ENCODE results near the gene KIF5C. TPM values are rescaled to one million over a fixed set of nuclear protein-coding genes. Genes with fewer than 3 reads are reported as not detected.

Gene KIF5C
- total RNA-seq, 6 donors from 2014 or later = 0.44 to 1.6 (median 0.85) TPM

- no peak for ATAC-seq (ENCODE audit: low FRiP score in 2 of 2)
- peaks cover 0 to 10% (median 2%) of the 10 kb centered on the region in 4 donors for H3K9me3 ChIP-seq
- no peaks in the 10 kb centered on the region for H3K27me3 ChIP-seq
- H3K4me3 ChIP-seq = no peak overlapping the region
- H3K27ac ChIP-seq = no peak overlapping the region
- H3K36me3 ChIP-seq = no peaks in the 10 kb centered on the region
- WGBS, 2 donors = 87 to 90% methylated on average over 2 of the region's 2 CpGs
- TF ChIP-seq, protein P1, sequence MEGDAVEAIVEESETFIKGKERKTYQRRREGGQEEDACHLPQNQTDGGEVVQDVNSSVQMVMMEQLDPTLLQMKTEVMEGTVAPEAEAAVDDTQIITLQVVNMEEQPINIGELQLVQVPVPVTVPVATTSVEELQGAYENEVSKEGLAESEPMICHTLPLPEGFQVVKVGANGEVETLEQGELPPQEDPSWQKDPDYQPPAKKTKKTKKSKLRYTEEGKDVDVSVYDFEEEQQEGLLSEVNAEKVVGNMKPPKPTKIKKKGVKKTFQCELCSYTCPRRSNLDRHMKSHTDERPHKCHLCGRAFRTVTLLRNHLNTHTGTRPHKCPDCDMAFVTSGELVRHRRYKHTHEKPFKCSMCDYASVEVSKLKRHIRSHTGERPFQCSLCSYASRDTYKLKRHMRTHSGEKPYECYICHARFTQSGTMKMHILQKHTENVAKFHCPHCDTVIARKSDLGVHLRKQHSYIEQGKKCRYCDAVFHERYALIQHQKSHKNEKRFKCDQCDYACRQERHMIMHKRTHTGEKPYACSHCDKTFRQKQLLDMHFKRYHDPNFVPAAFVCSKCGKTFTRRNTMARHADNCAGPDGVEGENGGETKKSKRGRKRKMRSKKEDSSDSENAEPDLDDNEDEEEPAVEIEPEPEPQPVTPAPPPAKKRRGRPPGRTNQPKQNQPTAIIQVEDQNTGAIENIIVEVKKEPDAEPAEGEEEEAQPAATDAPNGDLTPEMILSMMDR (IDR thresholded peaks at IDR 0.05) = no peak
- TF ChIP-seq EP300 (IDR thresholded peaks at IDR 0.05) (no peak), POLR2AphosphoS5 (IDR thresholded peaks at IDR 0.05) (no peak), POLR2A (IDR thresholded peaks at IDR 0.05) (no peak)
- no peak for DNase-seq
- no peaks in the 10 kb centered on the region for H3K4me1 ChIP-seq
These were observed 172.1 kb downstream of the KIF5C start for GRCh38 chr2:149047118-149047517.

DNA sequence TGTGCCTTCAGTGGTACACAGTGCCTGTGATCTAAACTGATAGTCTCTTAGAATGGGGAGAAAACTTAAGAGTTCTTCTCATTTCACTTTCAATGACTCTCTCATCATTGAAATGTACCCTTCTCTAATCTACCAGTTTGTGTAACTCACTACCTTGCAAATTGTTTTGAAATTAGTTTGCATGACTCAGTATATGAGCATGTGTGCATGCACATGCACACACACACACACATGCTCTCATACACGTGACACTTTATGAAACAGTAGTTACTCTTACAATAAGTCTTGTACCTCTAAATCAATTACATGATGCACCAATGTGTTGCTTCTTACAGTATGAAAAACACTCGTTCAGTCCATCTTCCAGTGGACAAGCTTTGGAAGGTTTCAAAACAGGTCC is 174.1 kb downstream of the KIF5C start:
- no peaks in the 10 kb centered on the region for H3K27me3 ChIP-seq
- H3K4me3 ChIP-seq = no peak overlapping the region
- DNase-seq = no peak
- TF ChIP-seq POLR2AphosphoS5 (IDR thresholded peaks at IDR 0.05) (no peak), EP300 (IDR thresholded peaks at IDR 0.05) (no peak), POLR2A (IDR thresholded peaks at IDR 0.05) (no peak)
- TF ChIP-seq, protein P1 (IDR thresholded peaks at IDR 0.05) = no peak
- H3K9me3 ChIP-seq = peaks cover 0 to 10% (median 2%) of the 10 kb centered on the region in 4 donors
- no peaks in the 10 kb centered on the region for H3K4me1 ChIP-seq
- no peak overlapping the region for H3K27ac ChIP-seq
- H3K36me3 ChIP-seq = no peaks in the 10 kb centered on the region
- no peak for ATAC-seq (ENCODE audit: low FRiP score in 2 of 2)
- WGBS, 2 donors = 95 to 100% methylated on average over 2 of the region's 2 CpGs

- peak in 1 of 2 donors; percentile 89 for ATAC-seq (ENCODE audit: low FRiP score in 2 of 2)
- Histone ChIP-seq H3K27me3 (no peaks in the 10 kb centered on the region), H3K36me3 (no peaks in the 10 kb centered on the region), H3K4me1 (no peaks in the 10 kb centered on the region), H3K9me3 (peaks cover 0 to 10% (median 2%) of the 10 kb centered on the region in 4 donors), H3K4me3 (no peak overlapping the region), H3K27ac (no peak overlapping the region)
- no peak for DNase-seq
- TF ChIP-seq EP300 (IDR thresholded peaks at IDR 0.05) = no peak
- WGBS, 2 donors = 66 to 72% methylated on average over 6 of the region's 6 CpGs
These were observed 175.2 kb downstream of the KIF5C start for GRCh38 chr2:149050188-149050587.

GRCh38 chr2:149055751-149056150 is 180.7 kb downstream of the KIF5C start:
- ATAC-seq (ENCODE audit: low FRiP score in 2 of 2) = no peak
- WGBS, 2 donors = 50 to 89% methylated on average over 1 of the region's 1 CpG
- peaks cover 0 to 8% (median 5%) of the 10 kb centered on the region in 4 donors for H3K4me1 ChIP-seq

GRCh38 chr2:149056541-149057255 is 181.7 kb downstream of the KIF5C start:
- Histone ChIP-seq H3K4me1 (peaks cover 0 to 8% (median 5%) of the 10 kb centered on the region in 4 donors), H3K27ac (no peak overlapping the region), H3K27me3 (no peaks in the 10 kb centered on the region), H3K4me3 (no peak overlapping the region), H3K9me3 (no peaks in the 10 kb centered on the region), H3K36me3 (no peaks in the 10 kb centered on the region)
- ATAC-seq (ENCODE audit: low FRiP score in 2 of 2) = no peak
- no peak for DNase-seq
- WGBS, 2 donors = 82% methylated on average over 6 of the region's 6 CpGs
- TF ChIP-seq, protein P1 (IDR thresholded peaks at IDR 0.05) = no peak
- TF ChIP-seq POLR2A (IDR thresholded peaks at IDR 0.05) (no peak), POLR2AphosphoS5 (IDR thresholded peaks at IDR 0.05) (no peak), EP300 (IDR thresholded peaks at IDR 0.05) (no peak)

More at GRCh38 chr2:149055751-149056150, 180.7 kb downstream of the KIF5C start:
- Histone ChIP-seq H3K36me3 (no peaks in the 10 kb centered on the region), H3K27me3 (no peaks in the 10 kb centered on the region), H3K4me3 (no peak overlapping the region), H3K27ac (no peak overlapping the region), H3K9me3 (no peaks in the 10 kb centered on the region)
- TF ChIP-seq EP300 (IDR thresholded peaks at IDR 0.05) (no peak), POLR2AphosphoS5 (IDR thresholded peaks at IDR 0.05) (no peak), POLR2A (IDR thresholded peaks at IDR 0.05) (no peak)
- TF ChIP-seq, protein P1 (IDR thresholded peaks at IDR 0.05) = no peak
- no peak for DNase-seq
